ENCODE measurements around the gene MATR3. TPM values are rescaled to one million over a fixed set of nuclear protein-coding genes. Genes with fewer than 3 reads are reported as not detected.

MATR3 gene
- total and polyA plus RNA-seq, 2 of the 4 experiments (the other 2 are of a cell fraction), result 81.4 to 367 TPM

GRCh38 chr5:139283252-139284166 lies 10.0 kb upstream of the MATR3 start:
- H2AK9ac ChIP-seq (replicated peaks; ENCODE audit: low read depth, low read length, poor library complexity), result no peak overlapping the region
- no peaks in the 10 kb centered on the region for H3K27me3 ChIP-seq (ENCODE audit: control insufficient read depth, insufficient read depth, low read length)
- ATAC-seq (ENCODE audit: low read depth) (no peak), DNase-seq (no peak)
- H4K20me1 ChIP-seq (ENCODE audit: insufficient read depth, low read length), result peaks cover 12% of the 10 kb centered on the region
- peaks cover 28% of the 10 kb centered on the region for H3K36me3 ChIP-seq (ENCODE audit: control insufficient read depth, insufficient read depth, low read length)
- peaks cover 5% of the 10 kb centered on the region for H3K4me1 ChIP-seq (ENCODE audit: control insufficient read depth, insufficient read depth, low read length)
- 55% methylated on average over 2 of the region's 3 CpGs; no CpG with 5 or more reads in 1 of the 2 experiments for WGBS, 2 experiments (ENCODE audit: extremely low coverage in 2 of 2, insufficient read length in 1 of 2)
- no peak overlapping the region for H2BK20ac ChIP-seq (ENCODE audit: low read depth, low read length)
- no peak overlapping the region for H3K27ac ChIP-seq (ENCODE audit: insufficient read depth, low read length)
- no peak overlapping the region for H2AFZ ChIP-seq (replicated peaks; ENCODE audit: low read length, poor library complexity)
- no peak overlapping the region for H3K14ac ChIP-seq (replicated peaks; ENCODE audit: low read depth, low read length)
- no peak overlapping the region for H3K4me2 ChIP-seq (ENCODE audit: low read depth, low read length)
- in situ Hi-C loops (cut with MboI; ENCODE audit: low sequenced_read_pairs), result no loop called here
- H3K79me1 ChIP-seq (ENCODE audit: low read depth in 1 of 2, low read length in 2 of 2), result peaks cover 20 to 42% of the 10 kb centered on the region in 2 experiments
- H3K9me1 ChIP-seq (ENCODE audit: insufficient read depth, low read length), result 0 out of 2 replicates have a peak, but pooled peaks cover 6% of the 10 kb centered on the region
- H4K5ac ChIP-seq (ENCODE audit: low read depth, low read length), result no peak overlapping the region
- dilution Hi-C loops (cut with HindIII; ENCODE audit: low sequenced_read_pairs, unreplicated experiment), result no loop called here
- H3K4ac ChIP-seq (ENCODE audit: low read depth, low read length), result no peak overlapping the region
- H3K9me3 ChIP-seq (ENCODE audit: control insufficient read depth, insufficient read depth, low read length), result no peaks in the 10 kb centered on the region
- POLR2A ChIA-PET (ENCODE audit: unreplicated experiment), result no interaction called here
- H2BK5ac ChIP-seq (ENCODE audit: low read depth, low read length, poor library complexity, severe bottlenecking), result no peak overlapping the region
- H3K18ac ChIP-seq (ENCODE audit: low read depth, low read length), result no peak overlapping the region
- CTCF ChIA-PET, result no interaction called here
- no peak overlapping the region for H3K4me3 ChIP-seq (ENCODE audit: insufficient read depth, low read depth, low read length)
- intact Hi-C loops (cut with micrococcal nuclease), result no loop called here
- no peak overlapping the region for H3K56ac ChIP-seq (ENCODE audit: extremely low read depth, insufficient read depth, low read length)
- no TSS peak for BruUV-seq (replicated peaks)
- H3K23ac ChIP-seq (ENCODE audit: low read depth, low read length), result no peak overlapping the region
- H2BK15ac ChIP-seq (ENCODE audit: low read depth, low read length), result no peak overlapping the region
- H2BK120ac ChIP-seq (ENCODE audit: low read depth, low read length), result no peak overlapping the region
- no peak overlapping the region for H4K91ac ChIP-seq (ENCODE audit: insufficient read depth, low read depth, low read length)
- H4K8ac ChIP-seq (ENCODE audit: low read depth in 2 of 2, low read length in 2 of 2), result no peak overlapping the region
- H3K9ac ChIP-seq (ENCODE audit: low read depth, low read length), result no peak overlapping the region
- no peak overlapping the region for H2AK5ac ChIP-seq (ENCODE audit: low read depth, low read length)
- no peak for TF ChIP-seq MAZ (IDR thresholded peaks at IDR 0.05; ENCODE audit: borderline replicate concordance, low read depth, low read length)
- no peak for TF ChIP-seq BHLHE40 (IDR thresholded peaks at IDR 0.05; ENCODE audit: low read depth, low read length)
- TF ChIP-seq USF2 (IDR thresholded peaks at IDR 0.05; ENCODE audit: low read depth, low read length), result no peak
- no peak for TF ChIP-seq CEBPB (IDR thresholded peaks at IDR 0.05; ENCODE audit: low read depth, low read length)
- no peak for TF ChIP-seq RFX5 (IDR thresholded peaks at IDR 0.05; ENCODE audit: low read depth, low read length)
- no peak for TF ChIP-seq RAD21 (IDR thresholded peaks at IDR 0.05; ENCODE audit: low read length)
- TF ChIP-seq SMC3 (IDR thresholded peaks at IDR 0.05; ENCODE audit: low read depth, low read length), result no peak
- no peak for TF ChIP-seq ELK1 (IDR thresholded peaks at IDR 0.05; ENCODE audit: borderline replicate concordance, low read depth, low read length)
- TF ChIP-seq CTCF (conservative IDR thresholded peaks at IDR 0.05; ENCODE audit: low read depth, low read length), result no peak
- no peak for TF ChIP-seq CHD1 (IDR thresholded peaks at IDR 0.05; ENCODE audit: low read depth, low read length)
- TF ChIP-seq NFE2L2 (IDR thresholded peaks at IDR 0.05; ENCODE audit: low read depth, low read length), result no peak
- no peak for TF ChIP-seq POLR2A (IDR thresholded peaks at IDR 0.05; ENCODE audit: low read depth, low read length)
- no peak for TF ChIP-seq RCOR1 (IDR thresholded peaks at IDR 0.05; ENCODE audit: insufficient replicate concordance, low read length)
- TF ChIP-seq MXI1 (IDR thresholded peaks at IDR 0.05; ENCODE audit: borderline replicate concordance, low read depth, low read length), result no peak
- no peak for TF ChIP-seq FOS (IDR thresholded peaks at IDR 0.05; ENCODE audit: low read depth, low read length)

Data from IMR-90 (cell line).